ENCODE measurements around the gene DAPK1. TPM values are rescaled to one million over a fixed set of nuclear protein-coding genes. Genes with fewer than 3 reads are reported as not detected.

DAPK1 gene
- total RNA-seq, 2 experiments from 2014 or later = 0.29 to 0.47 TPM

- peaks cover 2% of the 10 kb centered on the region for H3K27me3 Mint-ChIP-seq (ENCODE audit: low read depth)
- ATAC-seq (no peak), DNase-seq (no peak)
- H3K4me3 Mint-ChIP-seq = no peak overlapping the region
- CTCF ChIA-PET = no interaction called here
- H3K27ac Mint-ChIP-seq = no peak overlapping the region
- H3K4me1 Mint-ChIP-seq (ENCODE audit: low read depth) = no peaks in the 10 kb centered on the region
- H3K36me3 Mint-ChIP-seq (ENCODE audit: low read depth) = no peaks in the 10 kb centered on the region
- H3K9me3 Mint-ChIP-seq (ENCODE audit: insufficient read depth) = no peaks in the 10 kb centered on the region
- POLR2A ChIA-PET = no interaction called here
Measured at GRCh38 chr9:87513880-87514535, 16.3 kb downstream of the DAPK1 start.

GRCh38 chr9:87515006-87515405 lies 17.3 kb downstream of the DAPK1 start:
- DNase-seq (no peak), ATAC-seq (no peak)
- POLR2A ChIA-PET = interaction anchor here (0.6 kb wide), 1 partner anchor 154 kb away, joined by 3 read pairs; no protein-coding TSS in a partner anchor
- H3K36me3 Mint-ChIP-seq (ENCODE audit: low read depth) = no peaks in the 10 kb centered on the region
- H3K9me3 Mint-ChIP-seq (ENCODE audit: insufficient read depth) = no peaks in the 10 kb centered on the region
- no peak overlapping the region for H3K27ac Mint-ChIP-seq
- CTCF ChIA-PET = no interaction called here
- H3K27me3 Mint-ChIP-seq (ENCODE audit: low read depth) = peaks cover 2% of the 10 kb centered on the region
- no peak overlapping the region for H3K4me3 Mint-ChIP-seq
- no peaks in the 10 kb centered on the region for H3K4me1 Mint-ChIP-seq (ENCODE audit: low read depth)

GRCh38 chr9:87515588-87516221 lies 18.0 kb downstream of the DAPK1 start:
- Mint-ChIP-seq H3K36me3 (ENCODE audit: low read depth) (no peaks in the 10 kb centered on the region), H3K9me3 (ENCODE audit: insufficient read depth) (no peaks in the 10 kb centered on the region), H3K27me3 (ENCODE audit: low read depth) (peaks cover 2% of the 10 kb centered on the region), H3K4me1 (ENCODE audit: low read depth) (no peaks in the 10 kb centered on the region), H3K4me3 (no peak overlapping the region), H3K27ac (no peak overlapping the region)
- no peak for DNase-seq
- POLR2A ChIA-PET = no interaction called here
- CTCF ChIA-PET = no interaction called here
- ATAC-seq = no peak

- H3K36me3 Mint-ChIP-seq (ENCODE audit: low read depth) = no peaks in the 10 kb centered on the region
- H3K27ac Mint-ChIP-seq = no peak overlapping the region
Measured at GRCh38 chr9:87516222-87516925, 18.7 kb downstream of the DAPK1 start.

GRCh38 chr9:87516926-87517290 lies 19.2 kb downstream of the DAPK1 start:
- ATAC-seq = no peak
- CTCF ChIA-PET = no interaction called here

More at GRCh38 chr9:87516222-87516925, 18.7 kb downstream of the DAPK1 start:
- ATAC-seq = no peak
- peaks cover 2% of the 10 kb centered on the region for H3K27me3 Mint-ChIP-seq (ENCODE audit: low read depth)
- ChIA-PET POLR2A (no interaction called here), CTCF (no interaction called here)
- H3K9me3 Mint-ChIP-seq (ENCODE audit: insufficient read depth) = no peaks in the 10 kb centered on the region
- H3K4me1 Mint-ChIP-seq (ENCODE audit: low read depth) = no peaks in the 10 kb centered on the region
- DNase-seq = no peak
- no peak overlapping the region for H3K4me3 Mint-ChIP-seq

GRCh38 chr9:87517732-87518131 lies 20.1 kb downstream of the DAPK1 start:
- DNase-seq (no peak), ATAC-seq (no peak)
- Mint-ChIP-seq H3K27ac (no peak overlapping the region), H3K9me3 (ENCODE audit: insufficient read depth) (no peaks in the 10 kb centered on the region), H3K27me3 (ENCODE audit: low read depth) (peaks cover 2% of the 10 kb centered on the region), H3K4me1 (ENCODE audit: low read depth) (no peaks in the 10 kb centered on the region), H3K36me3 (ENCODE audit: low read depth) (no peaks in the 10 kb centered on the region), H3K4me3 (no peak overlapping the region)
- POLR2A ChIA-PET = no interaction called here
- CTCF ChIA-PET = interaction anchor here (0.7 kb wide), 1 partner anchor 18 kb away, joined by 4 read pairs; no protein-coding TSS in a partner anchor

More at GRCh38 chr9:87516926-87517290, 19.2 kb downstream of the DAPK1 start:
- no peak overlapping the region for H3K27ac Mint-ChIP-seq
- H3K9me3 Mint-ChIP-seq (ENCODE audit: insufficient read depth) = no peaks in the 10 kb centered on the region
- peaks cover 2% of the 10 kb centered on the region for H3K27me3 Mint-ChIP-seq (ENCODE audit: low read depth)
- no peak for DNase-seq
- H3K4me3 Mint-ChIP-seq = no peak overlapping the region
- H3K4me1 Mint-ChIP-seq (ENCODE audit: low read depth) = no peaks in the 10 kb centered on the region
- POLR2A ChIA-PET = no interaction called here
- H3K36me3 Mint-ChIP-seq (ENCODE audit: low read depth) = no peaks in the 10 kb centered on the region

GRCh38 chr9:87518702-87519335 lies 21.2 kb downstream of the DAPK1 start:
- H3K4me3 Mint-ChIP-seq = no peak overlapping the region
- ChIA-PET CTCF (no interaction called here), POLR2A (no interaction called here)
- H3K9me3 Mint-ChIP-seq (ENCODE audit: insufficient read depth) = no peaks in the 10 kb centered on the region
- DNase-seq (no peak), ATAC-seq (no peak)
- H3K36me3 Mint-ChIP-seq (ENCODE audit: low read depth) = no peaks in the 10 kb centered on the region
- peaks cover 2% of the 10 kb centered on the region for H3K27me3 Mint-ChIP-seq (ENCODE audit: low read depth)
- no peaks in the 10 kb centered on the region for H3K4me1 Mint-ChIP-seq (ENCODE audit: low read depth)
- no peak overlapping the region for H3K27ac Mint-ChIP-seq

- no peaks in the 10 kb centered on the region for H3K9me3 Mint-ChIP-seq (ENCODE audit: insufficient read depth)
- peaks cover 2% of the 10 kb centered on the region for H3K27me3 Mint-ChIP-seq (ENCODE audit: low read depth)
- no peaks in the 10 kb centered on the region for H3K36me3 Mint-ChIP-seq (ENCODE audit: low read depth)
- DNase-seq (no peak), ATAC-seq (no peak)
- no peak overlapping the region for H3K27ac Mint-ChIP-seq
- no peaks in the 10 kb centered on the region for H3K4me1 Mint-ChIP-seq (ENCODE audit: low read depth)
- CTCF ChIA-PET = no interaction called here
- POLR2A ChIA-PET = no interaction called here
- H3K4me3 Mint-ChIP-seq = no peak overlapping the region
Measured at GRCh38 chr9:87519461-87519860, 21.8 kb downstream of the DAPK1 start.

GRCh38 chr9:87520172-87520683 lies 22.6 kb downstream of the DAPK1 start:
- no peak for ATAC-seq
- no peak for DNase-seq
- H3K36me3 Mint-ChIP-seq (ENCODE audit: low read depth) = no peaks in the 10 kb centered on the region
- no peak overlapping the region for H3K4me3 Mint-ChIP-seq
- POLR2A ChIA-PET = no interaction called here
- H3K9me3 Mint-ChIP-seq (ENCODE audit: insufficient read depth) = no peaks in the 10 kb centered on the region
- no peak overlapping the region for H3K27ac Mint-ChIP-seq
- H3K4me1 Mint-ChIP-seq (ENCODE audit: low read depth) = no peaks in the 10 kb centered on the region
- peaks cover 2% of the 10 kb centered on the region for H3K27me3 Mint-ChIP-seq (ENCODE audit: low read depth)
- CTCF ChIA-PET = no interaction called here

- POLR2A ChIA-PET = no interaction called here
- Mint-ChIP-seq H3K4me3 (no peak overlapping the region), H3K36me3 (ENCODE audit: low read depth) (no peaks in the 10 kb centered on the region), H3K9me3 (ENCODE audit: insufficient read depth) (no peaks in the 10 kb centered on the region), H3K27ac (no peak overlapping the region), H3K27me3 (ENCODE audit: low read depth) (peaks cover 2% of the 10 kb centered on the region), H3K4me1 (ENCODE audit: low read depth) (no peaks in the 10 kb centered on the region)
- DNase-seq (no peak), ATAC-seq (no peak)
- CTCF ChIA-PET = no interaction called here
Measured at GRCh38 chr9:87521834-87522233, 24.2 kb downstream of the DAPK1 start.

- H3K27ac Mint-ChIP-seq = no peak overlapping the region
Measured at GRCh38 chr9:87524061-87524460, 26.4 kb downstream of the DAPK1 start.

More at GRCh38 chr9:87524061-87524460, 26.4 kb downstream of the DAPK1 start:
- DNase-seq (no peak), ATAC-seq (no peak)
- ChIA-PET POLR2A (no interaction called here), CTCF (no interaction called here)
- Mint-ChIP-seq H3K27me3 (ENCODE audit: low read depth) (no peaks in the 10 kb centered on the region), H3K4me1 (ENCODE audit: low read depth) (no peaks in the 10 kb centered on the region), H3K9me3 (ENCODE audit: insufficient read depth) (no peaks in the 10 kb centered on the region), H3K4me3 (no peak overlapping the region), H3K36me3 (ENCODE audit: low read depth) (no peaks in the 10 kb centered on the region)
